Hair follicular keratinocyte (primary cell): Measurements from ENCODE around the gene MRPS10. TPM values are rescaled to one million over a fixed set of nuclear protein-coding genes. Genes with fewer than 3 reads are reported as not detected.

ENCODE experiments used
- total RNA-seq: library from RNA; depleted of rRNA; stranded (reverse); fragments of >200 nt; gene quantifications from 2 replicates; pipeline ENCODE4 v1.2.3, GENCODE V29; 2015

Gene MRPS10
- total RNA-seq: 79.2 and 82.5 TPM in 2 replicates

DNA sequence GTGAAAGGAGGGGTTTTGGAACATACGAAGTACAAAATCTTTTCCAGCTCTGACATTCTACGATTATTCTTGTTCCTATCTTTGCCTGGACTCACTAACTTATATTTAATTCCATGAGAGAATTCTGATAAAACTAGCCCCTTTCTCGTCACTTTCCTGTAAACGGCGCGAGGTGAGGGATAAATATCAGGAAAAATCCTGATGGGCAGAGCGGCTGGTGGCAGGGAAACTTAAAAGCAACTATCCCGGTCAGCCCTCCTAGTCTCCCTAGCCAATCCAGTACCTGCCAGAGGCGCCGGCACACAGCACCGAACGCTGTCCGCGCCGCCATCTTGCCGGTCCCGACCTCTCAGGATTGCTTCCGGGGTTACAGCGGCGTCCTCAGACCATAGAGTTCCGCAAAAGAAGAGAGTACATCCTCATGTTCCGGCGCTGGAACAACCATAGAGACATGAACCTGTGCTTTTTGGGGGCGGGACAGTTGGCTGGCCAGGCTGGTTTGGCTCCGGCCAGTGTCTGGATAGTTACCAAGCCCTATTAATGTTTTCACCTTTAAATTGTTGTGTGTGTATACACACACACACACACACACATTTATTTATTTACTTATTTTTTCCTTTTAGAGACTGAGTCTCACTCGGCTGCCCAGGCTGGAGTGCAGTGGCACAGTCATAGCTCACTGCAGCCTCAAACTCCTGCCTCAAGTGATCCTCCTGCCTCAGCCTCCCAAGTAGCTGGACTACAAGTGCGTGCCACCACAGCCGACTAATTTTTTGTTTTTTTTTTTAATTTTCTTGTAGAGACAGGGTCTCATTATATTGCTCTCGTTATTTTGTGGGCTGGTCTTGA is at the start of gene MRPS10:
Gene MRPS10 (minus strand): TSS at position 343 of the 849 bp plus-strand sequence. CDS start 12 bp downstream, at position 331.

DNA sequence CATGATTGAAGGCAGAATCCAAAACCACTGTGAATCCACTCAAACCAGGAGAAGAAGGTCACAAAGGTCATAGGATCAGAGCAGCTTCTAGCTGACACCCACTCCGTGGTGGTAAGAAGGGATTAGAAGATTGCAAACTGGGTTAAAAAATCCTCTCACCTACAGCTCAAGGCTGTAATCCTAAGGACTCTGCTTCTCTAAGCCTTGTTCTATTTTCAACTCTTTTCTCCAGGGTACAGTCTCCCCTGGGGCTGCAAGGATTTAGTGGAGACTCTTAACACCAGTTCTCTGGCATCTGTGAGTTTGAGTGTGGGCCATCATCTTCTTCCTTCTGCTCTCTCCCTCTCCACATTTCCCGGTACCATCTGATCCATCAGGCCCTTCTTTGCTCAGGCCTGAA is 44.6 kb downstream of the MRPS10 start, which contains the start of gene GUCA1A:
Gene GUCA1A (plus strand): TSS at position 264 of the 400 bp plus-strand sequence. CDS start 250 bp downstream, outside the sequence.

Other genes with a start within 250 kb of the MRPS10 start
- gene TAF8, start 167.3 kb downstream of the MRPS10 start, total RNA-seq: 15.1 and 19.1 TPM in 2 replicates
- 16.9 and 17.4 TPM in 2 replicates for gene C6orf132, start 75.2 kb downstream of the MRPS10 start, total RNA-seq
- gene GUCA1A, start 44.5 kb downstream of the MRPS10 start, total RNA-seq: 0.11 and 0.16 TPM in 2 replicates
- 0.23 TPM in 1 of 2 replicates, not detected in the other for gene GUCA1B, start 22.9 kb downstream of the MRPS10 start, total RNA-seq
- gene TRERF1, start 234.1 kb upstream of the MRPS10 start, total RNA-seq: 3.5 and 4.1 TPM in 2 replicates